Astrocyte of the hippocampus (primary cell): ENCODE measurements around the gene LUC7L3.
A peak's percentile ranks its signal among the peaks of the same experiment; 100 is the strongest.
"Not testable (repeated sequence)": the region's sequence is repeated elsewhere in the genome, so short reads cannot be mapped to it uniquely, and the experiment has no call there.

Source experiments
- DNase-seq: peaks from one replicate; pipeline ENCODE4 v3.0.0; 2011; ENCODE audit warnings: low read depth, low spot score

Gene LUC7L3

DNA sequence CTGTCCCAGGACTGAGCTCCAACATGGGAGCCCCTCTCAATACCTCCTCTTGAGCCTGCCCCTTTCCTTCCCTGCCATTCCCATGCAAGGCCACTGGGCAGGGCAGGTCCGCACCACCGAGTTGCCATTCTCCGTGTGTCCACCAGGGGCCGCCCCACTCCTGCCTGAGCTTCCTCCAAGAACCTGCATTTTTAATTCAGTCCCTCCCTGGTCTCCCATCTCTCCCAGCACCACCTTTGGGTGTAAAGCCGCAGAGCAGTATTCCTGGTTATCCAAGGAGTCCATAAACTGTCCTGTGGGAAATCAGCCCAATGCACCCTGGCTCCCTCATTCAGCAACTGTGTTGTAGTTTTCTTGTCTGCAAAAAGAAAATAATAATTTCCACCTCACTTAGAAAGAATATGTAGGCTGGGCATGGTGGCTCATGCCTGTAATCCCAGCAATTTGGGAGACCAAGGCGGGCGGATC, 63.8 kb downstream of the LUC7L3 start:
- DNase-seq: peak; percentile 95

GRCh38 chr17:50783905-50784304, 64.5 kb downstream of the LUC7L3 start:
- DNase-seq: no peak

GRCh38 chr17:50785126-50785525, 65.7 kb downstream of the LUC7L3 start:
- DNase-seq: no peak

- DNase-seq: peak; percentile 79
Observed at GRCh38 chr17:50785946-50786570, 66.7 kb downstream of the LUC7L3 start.

GRCh38 chr17:50787106-50787505, 67.7 kb downstream of the LUC7L3 start:
- no peak for DNase-seq

DNA sequence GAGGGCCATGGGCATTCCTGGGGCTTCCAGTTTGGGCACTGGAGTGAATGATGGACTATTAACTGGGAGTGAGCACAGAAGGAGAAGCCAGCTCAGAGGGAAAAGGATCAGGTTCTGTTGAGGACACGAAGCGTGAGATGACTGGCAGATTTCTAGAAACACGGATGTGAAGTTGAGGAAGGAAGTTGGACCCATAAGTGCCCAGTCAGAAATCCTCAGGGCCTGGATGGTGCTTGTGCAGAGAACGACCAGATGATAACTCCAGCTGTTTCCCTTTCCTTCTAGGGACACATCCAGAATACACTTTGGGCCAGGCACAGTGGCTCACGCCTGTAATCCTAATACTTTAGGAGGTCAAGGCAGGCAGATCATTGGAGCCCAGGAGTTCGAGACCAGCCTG, 71.2 kb downstream of the LUC7L3 start:
- no peak for DNase-seq

GRCh38 chr17:50792132-50792531, 72.7 kb downstream of the LUC7L3 start:
- no peak for DNase-seq

GRCh38 chr17:50793007-50793406, 73.6 kb downstream of the LUC7L3 start:
- DNase-seq: no peak

- DNase-seq: no peak
Observed at GRCh38 chr17:50794361-50794760, 75.0 kb downstream of the LUC7L3 start.

- DNase-seq: peak; percentile 66
Observed at GRCh38 chr17:50797135-50797810, 77.9 kb downstream of the LUC7L3 start.

- DNase-seq: no peak
Observed at GRCh38 chr17:50798424-50799288, 79.3 kb downstream of the LUC7L3 start.

DNA sequence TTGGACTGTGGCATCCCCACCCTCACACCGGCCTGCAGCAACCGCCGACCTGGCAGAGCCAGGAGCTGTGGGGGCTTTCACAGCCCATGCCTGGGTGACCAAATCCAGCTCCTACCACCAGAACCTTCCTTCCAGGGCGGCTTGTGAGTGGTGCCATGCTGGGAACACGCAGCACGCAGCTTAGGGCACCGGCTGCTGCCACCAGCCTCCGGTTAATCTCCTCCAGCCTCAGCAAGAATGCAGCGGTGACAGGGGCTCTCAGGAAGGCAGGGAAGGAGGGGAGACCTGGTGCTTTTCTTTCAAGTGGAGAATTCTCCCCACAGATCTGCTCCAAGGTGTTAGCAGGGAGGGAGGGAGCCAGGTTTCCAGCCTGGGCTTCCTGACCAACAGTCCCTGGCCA, 80.2 kb downstream of the LUC7L3 start:
- DNase-seq: no peak

GRCh38 chr17:50800196-50800700, 80.8 kb downstream of the LUC7L3 start:
- no peak for DNase-seq

GRCh38 chr17:50802609-50803571, 83.5 kb downstream of the LUC7L3 start:
- DNase-seq: no peak

- no peak for DNase-seq
Observed at GRCh38 chr17:50803676-50804075, 84.3 kb downstream of the LUC7L3 start.

DNA sequence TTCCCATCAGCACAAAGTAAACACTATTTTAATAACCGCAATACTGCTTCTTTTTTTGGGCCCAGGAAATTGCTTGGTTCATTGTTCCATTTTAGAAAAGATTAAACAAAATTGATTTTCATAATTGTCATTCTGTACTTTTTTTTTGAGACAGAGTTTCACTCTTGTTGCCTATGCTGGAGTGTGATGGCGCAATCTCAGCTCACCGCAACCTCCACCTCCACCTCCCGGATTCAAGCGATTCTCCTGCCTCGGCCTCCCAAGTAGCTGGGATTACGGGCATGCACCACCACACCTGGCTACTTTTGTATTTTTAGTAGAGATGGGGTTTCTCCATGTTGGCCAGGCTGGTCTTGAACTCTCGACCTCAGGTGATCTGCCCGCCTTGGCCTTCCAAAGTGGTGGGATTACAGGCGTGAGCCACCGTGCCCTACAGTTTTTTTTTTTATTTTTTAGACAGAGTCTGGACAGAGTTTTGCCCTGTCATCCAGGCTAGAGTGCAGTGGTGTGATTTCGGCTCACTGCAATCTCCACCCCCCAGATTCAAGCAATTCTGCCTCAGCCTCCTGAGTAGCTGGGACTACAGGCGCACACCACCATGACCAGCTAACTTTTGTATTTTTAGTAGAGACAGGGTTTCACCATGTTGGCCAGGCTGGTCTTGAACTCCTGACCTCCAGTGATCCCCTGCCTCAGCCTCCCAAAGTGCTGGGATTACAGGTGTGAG, 85.5 kb downstream of the LUC7L3 start:
- not testable (repeated sequence) for DNase-seq

- no peak for DNase-seq
Observed at GRCh38 chr17:50805486-50805885, 86.1 kb downstream of the LUC7L3 start.
